ENCODE results near the gene CRYGC.

- TF ChIP-seq CTCF (IDR thresholded peaks at IDR 0.05) (no peak), POLR2A (IDR thresholded peaks at IDR 0.05) (no peak)
Observed at GRCh38 chr2:208134928-208135586, 5.4 kb upstream of the CRYGC start.

Measured in testis (tissue), 2 donors.